Stimulated activated memory B cell treated with anti-CD40 and anti-IgM and Interleukin-4, amounts not matched to agents 10 μg/mL and 1 μg/mL and 100 μg/mL, for 72 hours (primary cell): ENCODE results near the gene TSPYL1.
"Not testable (repeated sequence)": the region's sequence is repeated elsewhere in the genome, so short reads cannot be mapped to it uniquely, and the experiment has no call there.

Source experiments
- ATAC-seq: fragments of 150-1000 bp; cut with Tn5 transposase; 2 replicates; pipeline ENCODE4 v1.10.0; 2021
- H3K27ac Mint-ChIP-seq: one replicate; pipeline ENCODE4 v1.8.0; 2022; ENCODE audit warnings: mild to moderate bottlenecking, mixed read lengths
- H3K27me3 Mint-ChIP-seq: one replicate; pipeline ENCODE4 v1.8.0; 2022; ENCODE audit warnings: mixed read lengths
- H3K36me3 Mint-ChIP-seq: one replicate; pipeline ENCODE4 v1.8.0; 2022; ENCODE audit warnings: mixed read lengths
- H3K4me1 Mint-ChIP-seq: one replicate; pipeline ENCODE4 v1.8.0; 2022; ENCODE audit warnings: mixed read lengths
- H3K4me3 Mint-ChIP-seq: one replicate; pipeline ENCODE4 v1.8.0; 2022; ENCODE audit warnings: mild to moderate bottlenecking, moderate library complexity, mixed read lengths
- H3K9me3 Mint-ChIP-seq: one replicate; pipeline ENCODE4 v1.8.0; 2022; ENCODE audit warnings: mixed read lengths

Gene TSPYL1

DNA sequence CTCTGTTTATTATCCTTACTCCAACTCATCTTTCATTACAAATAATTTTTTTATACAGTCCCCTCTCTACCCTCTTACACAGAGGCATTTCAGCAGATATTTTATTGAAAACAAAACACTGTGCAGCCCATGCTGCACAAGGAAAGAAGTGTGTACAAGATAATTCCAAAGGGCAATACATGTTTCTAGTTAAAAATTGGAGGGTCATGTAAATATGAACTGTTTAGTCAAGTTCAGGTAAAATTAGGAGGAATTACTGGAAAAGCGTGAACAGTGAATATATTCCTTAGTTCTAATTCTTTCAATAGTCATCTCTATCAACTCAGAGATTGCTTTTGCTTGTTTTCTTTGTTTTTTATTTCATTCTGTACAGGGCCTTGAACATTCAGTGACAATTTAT, 27.9 kb upstream of the TSPYL1 start:
- Mint-ChIP-seq H3K4me1 (peaks cover 20% of the 10 kb centered on the region), H3K4me3 (no peak overlapping the region), H3K27ac (no peak overlapping the region), H3K9me3 (no peaks in the 10 kb centered on the region), H3K27me3 (no peaks in the 10 kb centered on the region), H3K36me3 (peaks cover 11% of the 10 kb centered on the region)
- no peak for ATAC-seq

DNA sequence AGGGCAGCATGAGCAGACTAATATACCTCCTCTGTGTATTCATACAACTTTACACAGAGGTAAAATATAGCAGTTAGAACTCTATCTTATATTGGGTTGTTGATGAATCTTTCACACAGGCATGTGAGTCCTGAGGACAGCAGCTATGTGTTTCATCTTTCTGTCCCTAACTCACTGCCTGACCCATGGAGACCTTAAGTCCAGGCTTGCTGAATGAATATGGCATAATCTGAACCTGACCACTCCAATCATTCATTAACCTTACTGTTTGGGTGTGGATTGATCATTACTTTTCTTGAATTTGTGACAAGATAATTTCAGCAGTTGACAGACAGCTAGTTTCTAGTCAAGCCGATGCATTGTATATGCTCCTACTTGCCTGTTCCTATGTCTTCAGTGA, 27.3 kb upstream of the TSPYL1 start:
- Mint-ChIP-seq H3K9me3 (no peaks in the 10 kb centered on the region), H3K27ac (no peak overlapping the region), H3K27me3 (no peaks in the 10 kb centered on the region), H3K4me3 (no peak overlapping the region), H3K36me3 (peaks cover 15% of the 10 kb centered on the region), H3K4me1 (peaks cover 20% of the 10 kb centered on the region)
- ATAC-seq = no peak

DNA sequence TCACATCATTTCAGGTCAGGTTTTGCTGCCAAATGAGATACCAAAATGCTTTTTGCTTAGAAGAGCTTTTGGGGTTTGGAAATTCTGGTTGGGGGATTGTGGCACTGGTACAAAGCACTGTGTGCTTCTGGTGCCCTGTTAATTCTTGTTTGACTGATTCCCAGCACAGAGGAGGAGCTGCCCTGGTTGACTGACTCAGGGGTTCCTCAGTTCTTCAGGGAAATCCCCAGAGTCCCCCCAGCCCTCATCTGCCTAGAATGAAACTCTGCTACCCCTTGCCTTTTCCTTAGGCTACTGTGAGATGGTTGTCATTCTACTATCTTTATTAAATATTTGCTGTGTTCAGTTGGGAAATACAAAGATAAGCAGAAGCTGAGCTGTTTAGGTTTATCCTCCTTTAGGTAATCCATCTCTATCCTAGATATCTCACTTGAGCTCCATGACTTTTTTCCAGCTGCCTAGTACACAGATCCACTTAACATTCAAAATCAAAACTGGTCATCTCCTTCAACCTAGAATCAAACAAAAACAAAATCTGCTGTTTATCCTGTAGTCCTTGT, 24.9 kb upstream of the TSPYL1 start:
- H3K36me3 Mint-ChIP-seq = peaks cover 9% of the 10 kb centered on the region
- H3K4me3 Mint-ChIP-seq = no peak overlapping the region
- no peaks in the 10 kb centered on the region for H3K27me3 Mint-ChIP-seq
- H3K4me1 Mint-ChIP-seq = peaks cover 24% of the 10 kb centered on the region
- no peak overlapping the region for H3K27ac Mint-ChIP-seq
- no peak for ATAC-seq
- peaks cover 5% of the 10 kb centered on the region for H3K9me3 Mint-ChIP-seq

DNA sequence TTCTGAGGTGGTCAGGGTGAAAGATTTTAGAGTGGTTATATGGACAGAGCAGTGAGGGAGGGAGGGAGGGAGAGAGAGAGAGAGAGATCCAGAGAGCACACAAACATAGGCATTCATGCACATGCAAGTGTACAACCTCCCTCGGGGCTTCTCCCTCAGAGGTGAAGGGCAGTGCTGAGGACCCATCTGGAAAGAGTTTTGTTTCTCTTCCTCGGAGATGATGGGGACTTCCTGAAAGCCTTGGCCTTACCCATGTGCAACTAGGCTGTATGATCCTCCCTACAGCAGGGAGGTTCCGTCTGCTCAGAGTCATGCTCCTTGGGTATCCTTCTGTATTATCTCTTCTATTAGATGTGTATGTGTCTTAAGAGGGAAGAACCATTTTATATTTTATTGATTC, 21.4 kb upstream of the TSPYL1 start:
- Mint-ChIP-seq H3K27ac (no peak overlapping the region), H3K36me3 (peaks cover 9% of the 10 kb centered on the region), H3K4me1 (peaks cover 24% of the 10 kb centered on the region), H3K9me3 (peaks cover 8% of the 10 kb centered on the region), H3K4me3 (no peak overlapping the region), H3K27me3 (no peaks in the 10 kb centered on the region)
- no peak for ATAC-seq

DNA sequence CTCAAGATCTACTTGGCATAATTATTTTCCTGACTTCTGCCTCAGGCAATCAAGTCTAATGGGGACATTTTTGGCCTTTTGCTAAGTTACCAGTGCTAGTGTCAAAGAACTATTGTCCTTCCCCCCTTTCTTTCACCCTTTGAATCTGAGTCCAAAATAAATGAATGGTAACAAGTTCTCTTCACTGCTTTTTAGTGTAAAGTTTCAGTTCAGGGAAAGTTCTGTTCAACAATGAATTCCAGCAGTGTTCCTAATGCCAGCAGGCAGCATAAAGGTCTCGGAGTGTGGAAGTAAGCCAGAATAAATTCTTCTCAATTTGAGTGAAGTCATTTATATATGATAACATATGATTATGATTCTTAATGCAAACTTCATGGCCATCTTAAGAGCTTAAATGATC, 20.8 kb upstream of the TSPYL1 start:
- no peak for ATAC-seq
- H3K36me3 Mint-ChIP-seq = peaks cover 9% of the 10 kb centered on the region
- H3K4me1 Mint-ChIP-seq = peaks cover 24% of the 10 kb centered on the region
- no peaks in the 10 kb centered on the region for H3K27me3 Mint-ChIP-seq
- H3K4me3 Mint-ChIP-seq = no peak overlapping the region
- H3K27ac Mint-ChIP-seq = no peak overlapping the region
- H3K9me3 Mint-ChIP-seq = peaks cover 8% of the 10 kb centered on the region

DNA sequence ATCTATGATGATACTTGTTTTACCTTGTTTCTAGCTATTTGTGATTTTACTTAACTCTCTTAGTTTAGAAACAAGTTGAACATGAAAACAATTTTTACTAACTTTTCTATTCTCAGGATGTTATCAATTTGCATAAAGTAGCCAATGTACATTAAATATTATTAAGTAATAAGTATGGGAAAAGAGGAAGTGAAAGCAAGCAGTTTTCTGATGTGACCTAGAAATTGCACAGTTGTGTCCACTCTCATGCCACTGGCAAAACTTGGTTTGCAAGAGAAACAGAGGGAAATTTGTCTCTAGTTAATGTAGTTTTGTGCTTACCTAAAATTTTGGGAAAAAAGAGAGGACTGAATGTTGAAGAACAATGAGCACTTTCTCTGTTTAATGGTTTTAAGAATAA, 19.2 kb upstream of the TSPYL1 start:
- H3K4me3 Mint-ChIP-seq = no peak overlapping the region
- peaks cover 8% of the 10 kb centered on the region for H3K9me3 Mint-ChIP-seq
- H3K27me3 Mint-ChIP-seq = no peaks in the 10 kb centered on the region
- no peak for ATAC-seq
- peaks cover 9% of the 10 kb centered on the region for H3K36me3 Mint-ChIP-seq
- peaks cover 26% of the 10 kb centered on the region for H3K4me1 Mint-ChIP-seq
- no peak overlapping the region for H3K27ac Mint-ChIP-seq

DNA sequence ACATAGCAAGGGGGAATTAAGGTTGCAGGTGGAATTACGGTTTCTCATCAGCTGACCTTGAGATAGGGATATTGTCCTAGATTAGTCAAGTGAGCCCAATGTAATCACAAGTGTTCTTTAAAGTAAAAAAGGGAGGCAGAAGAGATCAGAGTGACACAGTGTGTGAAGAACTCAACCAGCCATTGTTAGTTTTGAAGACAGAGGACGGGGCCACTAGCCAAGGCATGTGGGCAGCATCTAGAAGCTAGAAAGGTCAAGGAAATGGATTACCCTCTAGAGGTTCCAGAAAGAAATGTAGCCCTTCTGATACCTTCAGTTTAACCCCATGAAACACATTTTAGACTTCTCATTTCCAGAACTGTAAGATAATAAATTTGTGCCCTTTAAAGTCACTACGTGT, 18.5 kb upstream of the TSPYL1 start:
- no peak for ATAC-seq
- peaks cover 22% of the 10 kb centered on the region for H3K4me1 Mint-ChIP-seq
- H3K27me3 Mint-ChIP-seq = no peaks in the 10 kb centered on the region
- peaks cover 9% of the 10 kb centered on the region for H3K36me3 Mint-ChIP-seq
- no peak overlapping the region for H3K4me3 Mint-ChIP-seq
- no peak overlapping the region for H3K27ac Mint-ChIP-seq
- peaks cover 8% of the 10 kb centered on the region for H3K9me3 Mint-ChIP-seq

DNA sequence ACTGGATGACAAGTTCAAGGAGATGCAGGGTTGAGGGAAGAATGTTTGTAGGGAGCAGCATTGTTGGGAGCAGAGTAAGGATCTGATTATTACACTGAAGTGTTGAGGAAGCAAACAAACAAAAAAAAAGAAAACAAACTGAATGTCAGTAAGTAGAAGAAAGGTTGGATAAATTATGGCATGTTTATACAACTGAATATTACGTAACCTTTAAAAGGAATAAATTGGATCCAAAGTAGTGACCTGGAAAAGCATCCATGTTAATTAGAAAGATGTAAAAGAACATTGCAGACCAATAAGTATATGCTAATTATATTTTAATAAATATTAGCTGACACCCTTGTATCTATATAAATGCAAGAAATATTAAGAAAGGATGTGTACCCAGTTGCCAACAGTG, 12.8 kb upstream of the TSPYL1 start:
- Mint-ChIP-seq H3K4me3 (no peak overlapping the region), H3K4me1 (peaks cover 12% of the 10 kb centered on the region), H3K27me3 (no peaks in the 10 kb centered on the region), H3K27ac (no peak overlapping the region), H3K9me3 (no peaks in the 10 kb centered on the region), H3K36me3 (no peaks in the 10 kb centered on the region)
- ATAC-seq = no peak

DNA sequence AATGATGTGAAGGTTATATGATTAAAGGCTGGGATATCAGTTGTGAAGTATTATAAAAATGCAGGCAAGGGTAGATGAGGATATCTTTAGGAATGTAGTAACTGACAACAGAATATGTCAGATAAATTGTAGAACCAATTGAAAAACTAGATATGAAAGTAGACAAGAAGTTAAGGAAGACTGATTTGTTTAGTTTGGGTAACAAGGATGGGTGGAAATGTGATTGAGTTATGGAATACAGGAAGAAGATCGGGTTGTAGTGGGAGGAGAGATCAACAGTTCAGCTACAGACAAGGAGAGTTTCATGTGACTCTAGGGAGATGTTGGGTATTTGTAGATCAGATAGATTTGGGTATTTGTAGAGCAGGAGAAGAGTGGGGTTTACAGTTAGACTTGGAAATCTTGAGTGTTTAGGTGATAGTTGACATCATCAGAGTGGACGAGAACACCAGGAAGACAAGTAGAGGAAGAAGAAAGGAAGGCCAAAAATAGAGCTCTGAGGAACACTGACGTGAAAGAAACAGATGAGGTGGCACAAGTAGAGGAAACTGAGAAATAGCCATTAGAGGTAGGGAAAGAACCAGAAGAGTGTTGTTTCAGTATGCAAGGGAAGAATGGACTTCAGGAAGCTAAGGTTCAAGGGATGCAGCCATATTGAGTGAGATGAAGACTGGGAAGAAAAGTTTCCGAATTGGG, 12.1 kb upstream of the TSPYL1 start:
- H3K4me1 Mint-ChIP-seq = peaks cover 12% of the 10 kb centered on the region
- no peak overlapping the region for H3K27ac Mint-ChIP-seq
- H3K9me3 Mint-ChIP-seq = no peaks in the 10 kb centered on the region
- no peak overlapping the region for H3K4me3 Mint-ChIP-seq
- no peaks in the 10 kb centered on the region for H3K36me3 Mint-ChIP-seq
- ATAC-seq = no peak
- H3K27me3 Mint-ChIP-seq = no peaks in the 10 kb centered on the region

DNA sequence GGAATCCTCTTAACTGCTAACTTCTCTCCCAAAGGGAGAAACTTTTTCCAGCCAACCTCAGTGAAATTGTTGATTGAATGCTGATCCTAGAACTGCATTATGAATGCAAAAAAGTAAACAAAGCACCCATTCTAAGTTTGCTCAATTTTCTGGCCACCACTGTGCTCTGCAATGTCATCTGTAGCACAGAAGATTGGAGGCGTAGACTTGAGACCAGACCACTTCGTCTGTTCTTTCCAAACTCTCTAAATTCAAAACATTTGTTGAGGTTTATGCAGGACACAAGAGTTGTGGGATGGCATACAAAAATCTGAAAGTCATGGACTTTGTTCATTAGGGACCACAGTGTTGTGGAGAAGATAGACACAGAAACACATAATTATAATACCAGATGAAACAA, 11.1 kb upstream of the TSPYL1 start:
- Mint-ChIP-seq H3K36me3 (no peaks in the 10 kb centered on the region), H3K9me3 (no peaks in the 10 kb centered on the region), H3K4me1 (peaks cover 12% of the 10 kb centered on the region), H3K27me3 (no peaks in the 10 kb centered on the region), H3K4me3 (no peak overlapping the region), H3K27ac (no peak overlapping the region)
- ATAC-seq = no peak

DNA sequence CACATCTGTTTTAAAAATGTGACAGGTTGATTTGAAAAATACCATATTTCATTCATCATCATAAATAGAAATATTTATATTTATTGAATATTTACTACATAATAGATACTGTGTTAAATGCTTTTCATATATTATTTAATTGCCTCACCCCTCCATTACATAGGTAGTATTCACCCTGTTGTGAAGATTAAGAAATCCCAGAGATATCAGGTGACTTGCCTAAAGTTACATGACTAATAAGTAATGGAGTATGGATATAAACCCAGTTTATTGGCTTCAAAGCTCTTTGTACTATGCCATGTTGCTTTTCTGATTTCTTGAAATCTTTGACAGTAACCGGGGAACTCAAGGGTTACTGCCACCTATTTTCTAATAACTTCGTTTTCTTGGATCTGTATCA, 10.1 kb upstream of the TSPYL1 start:
- Mint-ChIP-seq H3K36me3 (no peaks in the 10 kb centered on the region), H3K9me3 (no peaks in the 10 kb centered on the region), H3K27me3 (no peaks in the 10 kb centered on the region), H3K4me1 (peaks cover 8% of the 10 kb centered on the region), H3K27ac (no peak overlapping the region), H3K4me3 (no peak overlapping the region)
- ATAC-seq = no peak

DNA sequence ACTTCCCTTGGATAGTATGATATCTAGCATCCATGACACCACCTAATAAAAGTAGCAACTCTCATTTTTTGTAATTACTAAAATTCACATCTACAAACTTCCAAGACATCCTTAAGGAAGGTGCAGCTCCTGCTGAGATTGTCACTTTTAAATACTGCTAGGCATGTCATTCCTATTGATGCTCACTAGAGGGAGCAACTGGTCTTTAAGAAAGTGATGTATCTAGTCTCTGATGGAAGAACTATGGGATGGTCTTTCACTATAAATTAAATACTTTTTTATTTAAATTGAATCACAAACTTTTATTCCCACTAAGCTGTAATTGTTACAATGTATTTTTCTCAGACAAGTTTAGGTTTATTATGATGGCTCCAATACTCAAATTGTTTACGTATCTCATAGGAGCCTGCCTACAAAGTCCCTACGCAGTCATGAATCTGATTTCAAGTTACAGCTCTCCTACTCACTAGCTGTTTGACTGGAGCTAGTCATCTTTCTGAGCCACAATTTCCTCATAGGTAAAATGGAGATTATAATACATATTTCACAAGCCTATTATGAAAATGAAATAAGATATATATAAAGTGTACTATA, 8.1 kb upstream of the TSPYL1 start:
- Mint-ChIP-seq H3K27ac (no peak overlapping the region), H3K4me3 (no peak overlapping the region), H3K4me1 (no peaks in the 10 kb centered on the region), H3K27me3 (no peaks in the 10 kb centered on the region), H3K9me3 (no peaks in the 10 kb centered on the region), H3K36me3 (no peaks in the 10 kb centered on the region)
- ATAC-seq = no peak

DNA sequence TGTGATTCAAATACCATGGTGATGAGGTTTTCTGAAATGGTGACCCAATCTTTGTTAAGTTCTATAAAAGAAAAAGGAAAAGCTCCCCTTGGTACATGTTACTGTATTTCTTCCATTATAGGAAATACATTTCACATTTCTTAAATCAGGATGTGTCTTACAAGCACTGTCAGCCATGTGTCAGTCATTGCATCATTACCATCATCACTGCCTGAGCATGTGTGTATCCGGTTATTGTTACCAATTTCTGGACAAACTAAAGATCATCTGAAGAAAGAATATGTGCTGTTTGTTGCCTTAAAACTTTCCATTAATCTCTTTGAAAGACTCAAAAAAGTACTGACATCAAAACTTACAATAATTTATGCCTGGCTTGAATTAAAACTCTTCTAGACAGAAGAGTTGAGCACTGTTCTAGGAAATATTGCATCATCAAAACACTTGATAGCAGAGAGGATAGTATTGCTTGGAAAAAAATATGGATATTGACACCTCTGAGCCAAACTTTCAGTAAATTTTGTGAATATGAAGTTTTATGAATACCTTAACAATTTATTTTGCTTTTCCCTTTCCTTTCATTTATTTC, 7.1 kb upstream of the TSPYL1 start:
- Mint-ChIP-seq H3K36me3 (no peaks in the 10 kb centered on the region), H3K27ac (no peak overlapping the region), H3K27me3 (no peaks in the 10 kb centered on the region), H3K4me3 (no peak overlapping the region), H3K9me3 (no peaks in the 10 kb centered on the region), H3K4me1 (peaks cover 8% of the 10 kb centered on the region)
- ATAC-seq = no peak

DNA sequence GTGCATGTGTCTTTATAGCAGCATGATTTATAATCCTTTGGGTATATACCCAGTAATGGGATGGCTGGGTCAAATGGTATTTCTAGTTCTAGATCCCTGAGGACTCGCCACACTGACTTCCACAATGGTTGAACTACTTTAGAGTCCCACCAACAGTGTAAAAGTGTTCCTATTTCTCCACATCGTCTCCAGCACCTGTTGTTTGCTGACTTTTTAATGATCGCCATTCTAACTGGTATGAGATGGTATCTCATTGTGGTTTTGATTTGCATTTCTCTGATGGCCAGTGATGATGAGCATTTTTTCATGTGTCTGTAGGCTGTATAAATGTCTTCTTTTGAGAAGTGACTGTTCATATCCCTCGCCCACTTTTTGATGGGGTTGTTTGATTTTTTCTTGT, 5.3 kb upstream of the TSPYL1 start:
- not testable (repeated sequence) for ATAC-seq, H3K27me3 Mint-ChIP-seq, H3K9me3 Mint-ChIP-seq, H3K27ac Mint-ChIP-seq, H3K4me3 Mint-ChIP-seq, H3K36me3 Mint-ChIP-seq
- H3K4me1 Mint-ChIP-seq = peaks cover 19% of the 10 kb centered on the region

DNA sequence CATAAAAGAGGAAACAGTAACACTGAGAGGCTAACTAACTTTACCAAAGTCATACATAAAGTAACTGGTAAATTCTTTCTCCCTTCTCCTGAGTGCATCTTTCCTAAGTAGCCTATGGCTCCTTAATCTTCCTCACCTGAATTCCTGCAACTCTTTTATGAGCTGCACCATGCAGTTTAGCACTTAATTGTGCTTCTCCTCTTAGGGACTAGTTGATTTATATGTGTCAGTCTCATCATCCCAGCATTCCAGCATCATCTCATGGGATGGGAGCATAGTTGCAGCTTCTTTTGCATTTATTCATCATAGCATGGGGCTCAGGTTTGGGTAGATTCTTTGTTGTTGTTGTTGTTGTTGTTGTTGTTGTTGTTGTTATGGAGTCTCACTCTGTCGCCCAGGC, 3.5 kb upstream of the TSPYL1 start:
- H3K27ac Mint-ChIP-seq = no peak overlapping the region
- H3K36me3 Mint-ChIP-seq = peaks cover 13% of the 10 kb centered on the region
- ATAC-seq = no peak
- H3K9me3 Mint-ChIP-seq = no peaks in the 10 kb centered on the region
- H3K27me3 Mint-ChIP-seq = no peaks in the 10 kb centered on the region
- no peak overlapping the region for H3K4me3 Mint-ChIP-seq
- H3K4me1 Mint-ChIP-seq = peaks cover 30% of the 10 kb centered on the region

DNA sequence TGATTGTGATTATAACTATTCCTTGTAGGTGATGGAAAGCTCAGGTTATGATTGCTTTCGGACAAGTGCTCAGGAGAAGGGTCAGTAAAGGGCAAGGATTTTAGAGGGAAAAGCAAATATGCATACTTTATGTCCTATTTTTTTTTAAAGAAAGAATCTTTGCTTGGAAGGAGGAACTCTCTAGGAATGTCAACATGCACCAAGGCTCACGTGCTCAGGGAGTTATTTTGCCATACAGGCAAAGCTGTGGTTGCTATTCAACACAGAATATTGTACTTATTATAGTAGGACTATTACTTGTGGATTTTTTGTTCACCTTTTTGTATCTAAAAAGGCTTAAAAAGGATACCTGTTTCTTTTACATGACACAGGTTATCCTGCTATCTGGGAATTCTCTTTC, 3.0 kb upstream of the TSPYL1 start:
- no peaks in the 10 kb centered on the region for H3K27me3 Mint-ChIP-seq
- H3K27ac Mint-ChIP-seq = no peak overlapping the region
- H3K4me3 Mint-ChIP-seq = no peak overlapping the region
- H3K9me3 Mint-ChIP-seq = no peaks in the 10 kb centered on the region
- peaks cover 35% of the 10 kb centered on the region for H3K4me1 Mint-ChIP-seq
- H3K36me3 Mint-ChIP-seq = peaks cover 18% of the 10 kb centered on the region
- no peak for ATAC-seq
